CD4-positive, CD25-positive, alpha-beta regulatory T cell (primary cell): ENCODE data around the gene FZD1. TPM values are rescaled to one million over a fixed set of nuclear protein-coding genes. Genes with fewer than 3 reads are reported as not detected.

Experiments
- ATAC-seq, 2 donors: fragments of 150-1000 bp; cut with Tn5 transposase; one replicate each; pipeline ENCODE4 v1.10.0; 2021; ENCODE audit warnings: low read depth in 2 of 2, moderate number of reproducible peaks in 2 of 2, moderate library complexity in 1 of 2
- DNase-seq, 3 donors: peaks; one replicate each; pipeline versions ENCODE4 v3.0.0 to v3.0.0-alpha.2; 2012 to 2022; ENCODE audit warnings: mixed read lengths in 1 of 3
- H3K27ac ChIP-seq: one replicate; pipeline ENCODE4 v1.7.0; 2013; ENCODE audit warnings: mild to moderate bottlenecking, low read length; ENCODE audit not compliant: insufficient read depth, poor library complexity, severe bottlenecking
- H3K27me3 ChIP-seq: one replicate; pipeline ENCODE4 v1.7.0; 2013; ENCODE audit warnings: low read length; ENCODE audit not compliant: control insufficient read depth, insufficient read depth
- H3K36me3 ChIP-seq: one replicate; pipeline ENCODE4 v1.7.0; 2013; ENCODE audit warnings: mild to moderate bottlenecking, low read length, moderate library complexity; ENCODE audit not compliant: control insufficient read depth, insufficient read depth
- H3K4me1 ChIP-seq: 2 replicates; pipeline ENCODE4 v1.7.0; 2013; ENCODE audit warnings: mild to moderate bottlenecking, low read length; ENCODE audit not compliant: insufficient read depth, control insufficient read depth, poor library complexity, severe bottlenecking
- H3K4me3 ChIP-seq: one replicate; pipeline ENCODE4 v1.7.0; 2013; ENCODE audit warnings: low read depth, mild to moderate bottlenecking, low read length, moderate library complexity
- H3K9me3 ChIP-seq, 2 experiments: 1 replicate in 1 of 2; 2 replicates in 1 of 2; pipeline ENCODE4 v1.7.0; 2013; ENCODE audit warnings: low read length in 2 of 2, mild to moderate bottlenecking in 1 of 2, moderate library complexity in 1 of 2; ENCODE audit not compliant: control insufficient read depth in 2 of 2
- H3K27ac Mint-ChIP-seq, 3 donors: one replicate each; pipeline ENCODE4 v1.8.0; 2020 to 2022; ENCODE audit warnings: mild to moderate bottlenecking in 3 of 3, mixed read lengths in 3 of 3, moderate library complexity in 2 of 3
- H3K27me3 Mint-ChIP-seq: one replicate; pipeline ENCODE4 v1.8.0; 2022; ENCODE audit warnings: mild to moderate bottlenecking, mixed read lengths
- H3K36me3 Mint-ChIP-seq: one replicate; pipeline ENCODE4 v1.8.0; 2020; ENCODE audit warnings: mixed read lengths
- H3K4me1 Mint-ChIP-seq, 4 donors: one replicate each; pipeline ENCODE4 v1.8.0; 2020 to 2022; ENCODE audit warnings: mixed read lengths in 4 of 4, mild to moderate bottlenecking in 1 of 4
- H3K4me3 Mint-ChIP-seq, 4 donors: one replicate each; pipeline ENCODE4 v1.8.0; 2020 to 2022; ENCODE audit warnings: mild to moderate bottlenecking in 4 of 4, mixed read lengths in 4 of 4, moderate library complexity in 3 of 4
- H3K9me3 Mint-ChIP-seq, 7 donors: one replicate each; pipeline ENCODE4 v1.8.0; 2020 to 2022; ENCODE audit warnings: mixed read lengths in 7 of 7, mild to moderate bottlenecking in 3 of 7, moderate library complexity in 2 of 7
- polyA plus RNA-seq, 4 donors: library from polyadenylated mRNA; unstranded; fragments of 300-500 nt; fragmentation: Illumina TruSeq; gene quantifications; one replicate each; pipeline ENCODE4 v1.2.3, GENCODE V29; 2021
- total RNA-seq: library from RNA; stranded (reverse); gene quantifications from one replicate; pipeline ENCODE4 v1.2.3, GENCODE V29; 2022

The FZD1 gene
- 0.10 TPM for total RNA-seq
- under 1 TPM in 1 of 4 donors, not detected in 3; 0.06 TPM for polyA plus RNA-seq

GRCh38 chr7:91264046-91264923, at the start of gene FZD1:
Gene FZD1 (plus strand): TSS chr7:91264433. CDS start chr7:91264881, 448 bp downstream.
- no peak within 1 kb of the TSS for H3K27ac ChIP-seq
- peaks cover 9% of the 10 kb centered on the region for H3K4me1 ChIP-seq
- H3K4me3 Mint-ChIP-seq, result peak within 1 kb of the TSS; percentile 49 to 86 (median 76)
- no peak within 1 kb of the TSS for H3K27ac Mint-ChIP-seq
- DNase-seq (peak in 1 of 3 donors; percentile 59), ATAC-seq (peak; percentile 53 to 66)
- H3K4me1 Mint-ChIP-seq, result peaks cover 0 to 18% (median 0%) of the 10 kb centered on the region in 4 donors
- peak within 1 kb of the TSS; percentile 41 for H3K4me3 ChIP-seq
- no peaks in the 10 kb centered on the region for H3K9me3 ChIP-seq
- no peaks in the 10 kb centered on the region for H3K36me3 ChIP-seq
- H3K27me3 ChIP-seq, result peaks cover 18% of the 10 kb centered on the region
- H3K36me3 Mint-ChIP-seq, result no peaks in the 10 kb centered on the region
- peaks cover 37% of the 10 kb centered on the region for H3K27me3 Mint-ChIP-seq
- peaks cover 0 to 2% (median 0%) of the 10 kb centered on the region in 7 donors for H3K9me3 Mint-ChIP-seq

GRCh38 chr7:91226411-91226810, 37.8 kb upstream of the FZD1 start:
- Histone ChIP-seq H3K36me3 (no peaks in the 10 kb centered on the region), H3K27me3 (no peaks in the 10 kb centered on the region), H3K4me1 (no peaks in the 10 kb centered on the region), H3K27ac (no peak overlapping the region), H3K9me3 (no peaks in the 10 kb centered on the region), H3K4me3 (no peak overlapping the region)
- H3K27me3 Mint-ChIP-seq, result no peaks in the 10 kb centered on the region
- H3K36me3 Mint-ChIP-seq, result no peaks in the 10 kb centered on the region
- H3K27ac Mint-ChIP-seq, result no peak overlapping the region
- peaks cover 0 to 1% (median 0%) of the 10 kb centered on the region in 7 donors for H3K9me3 Mint-ChIP-seq
- DNase-seq, result no peak
- no peak overlapping the region for H3K4me3 Mint-ChIP-seq
- H3K4me1 Mint-ChIP-seq, result no peaks in the 10 kb centered on the region
- ATAC-seq, result no peak

DNA sequence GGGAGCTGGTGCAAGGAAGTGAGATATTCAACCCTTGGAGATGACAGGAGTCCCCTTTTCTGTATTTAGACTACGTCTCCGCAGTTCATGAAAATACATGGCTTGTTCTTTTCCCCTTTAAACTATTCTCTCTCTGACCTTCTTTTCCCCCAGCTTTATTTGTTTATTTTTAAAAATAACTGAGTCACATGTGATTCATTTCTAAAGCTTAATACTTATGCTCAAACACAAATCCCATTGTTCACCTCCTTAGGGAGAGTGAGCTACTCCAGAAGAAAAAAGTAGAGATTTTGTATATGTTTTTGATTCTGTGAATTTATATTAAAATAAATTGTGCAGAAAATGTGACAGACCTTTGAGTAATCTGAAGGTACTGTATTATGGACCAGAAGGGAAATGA, 35.9 kb upstream of the FZD1 start:
- H3K4me3 Mint-ChIP-seq, result no peak overlapping the region
- H3K4me1 Mint-ChIP-seq, result no peaks in the 10 kb centered on the region
- H3K36me3 Mint-ChIP-seq, result no peaks in the 10 kb centered on the region
- Histone ChIP-seq H3K9me3 (no peaks in the 10 kb centered on the region), H3K4me3 (no peak overlapping the region), H3K36me3 (no peaks in the 10 kb centered on the region), H3K27ac (no peak overlapping the region), H3K4me1 (no peaks in the 10 kb centered on the region), H3K27me3 (no peaks in the 10 kb centered on the region)
- no peaks in the 10 kb centered on the region for H3K27me3 Mint-ChIP-seq
- ATAC-seq (no peak), DNase-seq (no peak)
- peaks cover 0 to 2% (median 0%) of the 10 kb centered on the region in 7 donors for H3K9me3 Mint-ChIP-seq
- H3K27ac Mint-ChIP-seq, result no peak overlapping the region

- H3K4me3 Mint-ChIP-seq, result no peak overlapping the region
- peaks cover 0 to 2% (median 0%) of the 10 kb centered on the region in 7 donors for H3K9me3 Mint-ChIP-seq
- Histone ChIP-seq H3K36me3 (no peaks in the 10 kb centered on the region), H3K9me3 (no peaks in the 10 kb centered on the region), H3K27ac (no peak overlapping the region), H3K27me3 (no peaks in the 10 kb centered on the region), H3K4me3 (no peak overlapping the region), H3K4me1 (no peaks in the 10 kb centered on the region)
- H3K27me3 Mint-ChIP-seq, result no peaks in the 10 kb centered on the region
- H3K27ac Mint-ChIP-seq, result no peak overlapping the region
- ATAC-seq, result no peak
- no peaks in the 10 kb centered on the region for H3K4me1 Mint-ChIP-seq
- DNase-seq, result no peak
- H3K36me3 Mint-ChIP-seq, result no peaks in the 10 kb centered on the region
These were observed 35.2 kb upstream of the FZD1 start for GRCh38 chr7:91228927-91229558.

- H3K4me1 ChIP-seq, result no peaks in the 10 kb centered on the region
- H3K4me3 ChIP-seq, result no peak overlapping the region
- no peak overlapping the region for H3K27ac Mint-ChIP-seq
- no peaks in the 10 kb centered on the region for H3K36me3 Mint-ChIP-seq
- H3K27ac ChIP-seq, result no peak overlapping the region
- H3K9me3 Mint-ChIP-seq, result peaks cover 0 to 2% (median 0%) of the 10 kb centered on the region in 7 donors
- H3K36me3 ChIP-seq, result no peaks in the 10 kb centered on the region
- no peak overlapping the region for H3K4me3 Mint-ChIP-seq
- H3K27me3 ChIP-seq, result no peaks in the 10 kb centered on the region
- no peaks in the 10 kb centered on the region for H3K9me3 ChIP-seq
- no peaks in the 10 kb centered on the region for H3K4me1 Mint-ChIP-seq
- no peak for DNase-seq
- no peak for ATAC-seq
- H3K27me3 Mint-ChIP-seq, result no peaks in the 10 kb centered on the region
These were observed 34.1 kb upstream of the FZD1 start for GRCh38 chr7:91230100-91230499.

DNA sequence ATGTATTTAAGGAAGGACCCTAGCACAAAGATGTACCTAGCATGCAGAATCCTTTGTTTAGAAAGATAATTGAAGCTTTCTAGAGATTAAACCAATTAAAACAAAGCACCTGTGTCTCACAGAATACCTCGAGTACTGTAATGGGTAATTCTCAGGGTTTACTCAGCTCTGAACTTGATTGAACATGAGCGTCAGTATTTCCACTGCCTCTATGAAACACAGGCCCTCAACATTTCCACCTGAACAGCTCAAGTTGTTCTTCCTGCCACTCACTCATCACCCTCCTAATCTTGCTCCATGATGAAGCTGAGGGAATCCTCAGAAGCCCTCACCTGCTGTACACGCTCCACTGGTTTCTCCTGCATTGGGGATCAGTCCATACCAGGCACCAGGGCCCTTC, 33.7 kb upstream of the FZD1 start:
- Mint-ChIP-seq H3K4me1 (no peaks in the 10 kb centered on the region), H3K36me3 (no peaks in the 10 kb centered on the region), H3K27me3 (no peaks in the 10 kb centered on the region), H3K27ac (no peak overlapping the region), H3K9me3 (peaks cover 0 to 2% (median 0%) of the 10 kb centered on the region in 7 donors), H3K4me3 (no peak overlapping the region)
- no peaks in the 10 kb centered on the region for H3K9me3 ChIP-seq
- ATAC-seq (no peak), DNase-seq (no peak)
- no peaks in the 10 kb centered on the region for H3K4me1 ChIP-seq
- no peaks in the 10 kb centered on the region for H3K36me3 ChIP-seq
- no peak overlapping the region for H3K27ac ChIP-seq
- no peak overlapping the region for H3K4me3 ChIP-seq
- H3K27me3 ChIP-seq, result no peaks in the 10 kb centered on the region

GRCh38 chr7:91233212-91233611, 31.0 kb upstream of the FZD1 start:
- Histone ChIP-seq H3K27ac (no peak overlapping the region), H3K9me3 (no peaks in the 10 kb centered on the region), H3K27me3 (no peaks in the 10 kb centered on the region), H3K4me1 (no peaks in the 10 kb centered on the region), H3K36me3 (no peaks in the 10 kb centered on the region), H3K4me3 (no peak overlapping the region)
- Mint-ChIP-seq H3K4me1 (no peaks in the 10 kb centered on the region), H3K36me3 (no peaks in the 10 kb centered on the region), H3K4me3 (no peak overlapping the region), H3K27ac (no peak overlapping the region), H3K9me3 (peaks cover 0 to 2% (median 0%) of the 10 kb centered on the region in 7 donors), H3K27me3 (peaks cover 4% of the 10 kb centered on the region)
- ATAC-seq (no peak), DNase-seq (no peak)
